CD4-positive, alpha-beta T cell treated with Interleukin-6 at 100 ng/mL for 8 hours (primary cell): ENCODE data around the gene SYT14.

Experiments
- DNase-seq: peaks from one replicate; pipeline ENCODE4 v3.0.0-alpha.2; 2020; ENCODE audit warnings: mixed read lengths, low spot score

The SYT14 gene

DNA sequence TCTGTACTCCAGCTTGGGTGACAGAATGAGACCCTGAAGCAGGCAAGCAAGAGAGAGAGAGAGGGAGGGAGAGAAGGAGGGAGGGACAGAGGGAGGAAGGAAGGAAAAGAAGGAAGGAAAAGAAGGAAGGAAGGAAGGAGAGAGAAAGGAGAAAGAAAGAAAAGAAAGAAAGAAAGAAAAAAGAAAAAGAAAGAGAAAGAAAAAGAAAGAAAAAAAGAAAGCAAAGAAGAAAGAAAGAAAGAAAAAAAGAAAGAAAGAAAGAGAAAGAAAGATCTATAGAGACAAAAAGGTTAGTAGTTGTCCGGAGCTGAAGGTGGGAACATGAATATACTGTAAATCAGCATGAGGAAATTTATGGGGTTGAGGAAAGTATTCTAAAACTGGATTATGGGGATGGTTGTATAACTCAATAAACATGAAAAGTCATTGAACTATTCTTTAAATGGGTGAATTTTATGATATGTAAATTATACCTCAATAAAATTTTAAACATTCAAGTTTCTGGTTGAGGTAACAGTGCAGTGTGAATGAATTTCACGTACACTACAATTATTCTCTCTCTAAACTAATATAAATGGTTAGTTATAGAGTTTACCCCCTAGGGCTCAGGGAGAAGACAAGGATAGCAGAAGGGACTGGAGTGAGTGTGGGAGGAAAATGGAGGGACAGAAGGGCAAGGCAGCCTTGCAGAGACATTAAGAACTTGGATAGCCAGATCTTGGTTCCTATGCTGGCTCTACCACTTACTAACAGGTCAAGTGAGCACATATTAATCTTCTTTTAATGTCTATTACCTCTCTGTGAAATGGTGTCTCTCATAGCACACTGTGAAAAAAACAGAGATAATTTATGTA is 269.8 kb downstream of the SYT14 start:
- DNase-seq, result no peak

GRCh38 chr1:210213335-210213734 is 275.3 kb downstream of the SYT14 start:
- DNase-seq, result no peak

DNA sequence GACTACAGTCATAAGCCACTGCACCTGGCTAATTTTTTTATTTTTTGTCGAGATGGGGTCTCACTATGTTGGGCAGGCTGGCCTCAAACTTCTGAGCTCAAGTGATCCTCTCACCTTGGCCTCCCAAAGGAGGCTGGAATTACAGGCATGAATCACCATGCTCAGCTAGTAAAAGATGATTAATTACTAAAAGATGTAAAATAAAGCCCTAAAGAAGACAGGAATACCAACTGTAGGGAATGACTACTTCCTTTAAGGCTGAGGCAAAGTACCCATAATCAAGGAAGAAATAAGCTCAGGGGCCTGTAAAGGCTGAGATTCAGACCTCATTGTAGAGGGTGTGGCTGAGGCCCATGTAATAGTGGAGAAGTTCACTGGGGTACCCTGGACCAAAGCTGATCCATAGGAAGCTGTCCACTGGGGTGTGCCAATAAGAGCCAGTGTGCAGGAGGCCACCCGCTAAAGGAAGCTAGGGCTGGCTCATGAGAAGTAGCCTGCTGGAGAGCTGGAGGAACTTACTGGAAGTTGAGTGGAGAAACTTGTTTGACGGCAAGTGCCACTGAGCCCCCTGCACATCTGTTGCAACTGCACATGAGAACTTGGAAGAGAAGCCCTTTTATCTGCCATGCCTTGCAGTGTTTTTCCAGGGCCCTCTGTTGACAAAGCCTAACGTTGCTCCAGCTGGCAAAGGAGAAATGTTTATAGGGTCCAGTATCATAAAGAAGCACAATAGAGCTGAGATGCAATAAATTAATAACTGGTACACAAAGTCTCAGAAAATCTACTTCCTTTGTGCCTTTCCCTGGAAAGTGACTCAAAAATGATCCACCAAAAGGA is 276.8 kb downstream of the SYT14 start:
- DNase-seq, result no peak

GRCh38 chr1:210217482-210217881 is 279.5 kb downstream of the SYT14 start:
- DNase-seq, result no peak

- DNase-seq, result no peak
Observed at GRCh38 chr1:210218047-210218446, 280.0 kb downstream of the SYT14 start.
